SKM-1 treated with dmso at 0.1 percent for 144 hours (cell line): ENCODE measurements around the gene SLC18B1.
A peak's percentile ranks its signal among the peaks of the same experiment; 100 is the strongest.
"Not testable (repeated sequence)": the region's sequence is repeated elsewhere in the genome, so short reads cannot be mapped to it uniquely, and the experiment has no call there.

Experiments
- DNase-seq: peaks from one replicate; lab custom pipeline; 2025; ENCODE audit not compliant: unreplicated experiment; lab: John Stamatoyannopoulos, UW

The SLC18B1 gene

DNA sequence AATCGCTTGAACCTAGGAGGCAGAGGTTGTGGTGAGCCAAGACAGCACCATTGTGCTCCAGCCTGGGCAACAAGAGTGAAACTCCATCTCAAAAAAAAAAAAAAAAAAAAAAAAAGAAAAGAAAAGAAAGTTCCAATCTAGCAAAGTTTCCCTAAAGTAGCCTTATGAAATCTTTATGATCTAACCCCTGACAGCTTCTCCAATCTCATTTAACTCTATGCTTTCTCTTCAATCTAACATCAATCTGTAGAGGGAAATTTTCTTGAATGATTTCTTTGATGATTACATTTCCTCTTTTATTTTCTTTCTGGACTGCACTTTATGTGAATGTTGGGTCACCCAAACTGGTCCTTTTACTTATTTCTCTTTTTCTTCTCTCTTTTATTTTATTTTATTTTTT lies 2.2 kb upstream of the SLC18B1 start:
- DNase-seq, result no peak

DNA sequence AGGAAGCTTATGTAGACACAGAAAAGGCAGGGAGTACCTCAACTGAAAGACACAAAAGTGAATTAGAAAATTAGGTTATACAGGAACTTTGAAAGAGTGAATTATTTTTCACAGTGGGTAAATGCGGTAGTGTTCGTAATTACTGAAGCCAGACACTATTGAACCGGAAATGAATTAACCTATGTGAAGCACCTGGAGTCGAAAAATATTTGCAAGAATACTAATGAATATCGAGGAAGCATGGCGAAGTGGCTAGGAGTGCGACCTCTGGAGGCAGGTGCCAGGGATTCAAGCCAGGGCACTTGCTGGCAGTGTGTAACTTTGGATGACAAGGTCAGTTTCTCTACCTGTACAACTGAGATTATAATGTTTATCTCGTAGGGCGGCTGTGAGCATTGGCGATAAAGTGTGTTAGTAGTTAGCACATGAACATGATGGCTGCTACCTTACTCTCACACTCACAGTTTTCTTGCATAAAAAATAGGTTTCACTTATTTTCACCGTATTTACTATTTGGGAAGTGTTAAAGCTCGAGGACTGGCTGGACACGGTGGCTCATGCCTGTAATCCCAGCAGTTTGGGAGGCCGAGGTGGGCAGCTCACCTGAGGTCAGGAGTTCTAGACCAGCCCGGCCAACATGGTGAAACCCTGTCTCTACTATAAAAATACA lies 567 bp upstream of the SLC18B1 start:
- DNase-seq, result peak; percentile 63

DNA sequence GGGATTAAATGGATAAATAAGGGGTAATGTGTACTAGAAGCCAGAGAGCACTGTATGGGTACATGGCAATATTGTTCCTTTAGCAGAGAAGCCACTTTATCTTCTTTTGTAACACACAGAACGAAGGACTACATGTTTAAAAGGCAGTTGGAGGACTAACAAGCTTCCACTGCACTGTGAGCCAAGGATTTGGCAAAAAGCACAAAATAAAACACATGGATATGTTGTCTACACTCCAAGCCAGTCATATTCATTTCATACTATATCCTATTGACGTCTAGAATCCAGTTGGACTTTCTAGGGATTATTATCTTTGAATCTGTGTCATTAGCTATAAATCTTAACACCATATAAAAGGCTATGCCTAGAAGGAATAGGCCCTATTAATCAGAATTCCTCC lies 3.0 kb downstream of the SLC18B1 start:
- no peak for DNase-seq

DNA sequence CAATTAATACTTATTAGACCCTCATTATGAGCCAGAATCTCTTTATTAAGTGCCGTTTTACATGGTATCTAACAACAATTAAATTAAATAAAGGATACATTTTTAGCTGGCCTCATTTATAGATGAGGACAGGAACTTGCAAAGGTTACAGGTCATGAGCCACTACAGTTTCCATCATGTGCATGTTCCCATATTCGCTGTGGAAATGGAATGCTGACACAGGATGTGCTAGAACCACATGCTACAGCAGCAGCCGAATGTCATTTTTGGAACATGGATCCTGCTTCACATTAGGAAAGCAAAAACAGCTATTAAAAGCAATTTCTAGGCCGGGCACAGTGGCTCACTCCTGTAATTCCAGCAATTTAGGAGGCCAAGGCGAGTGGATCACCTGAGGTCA lies 5.9 kb downstream of the SLC18B1 start:
- no peak for DNase-seq

DNA sequence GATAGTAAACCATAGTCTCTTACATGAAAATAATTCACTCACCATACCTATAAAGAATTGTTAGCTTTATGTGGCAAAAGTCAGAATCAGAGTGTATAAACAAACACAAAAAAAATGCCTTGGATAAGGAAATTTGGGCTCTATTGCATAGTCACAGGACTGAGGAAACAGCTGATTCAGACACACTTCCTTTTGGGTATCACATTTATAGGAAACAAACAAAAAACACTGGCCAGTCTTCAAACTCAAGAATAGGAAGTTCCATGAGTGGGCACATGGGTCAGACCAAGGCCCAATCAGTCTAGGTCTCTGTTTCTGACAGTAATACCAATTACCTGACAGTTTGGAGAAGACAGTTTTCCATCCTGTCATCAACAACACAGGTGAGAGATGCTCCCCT lies 8.0 kb downstream of the SLC18B1 start:
- DNase-seq, result no peak

DNA sequence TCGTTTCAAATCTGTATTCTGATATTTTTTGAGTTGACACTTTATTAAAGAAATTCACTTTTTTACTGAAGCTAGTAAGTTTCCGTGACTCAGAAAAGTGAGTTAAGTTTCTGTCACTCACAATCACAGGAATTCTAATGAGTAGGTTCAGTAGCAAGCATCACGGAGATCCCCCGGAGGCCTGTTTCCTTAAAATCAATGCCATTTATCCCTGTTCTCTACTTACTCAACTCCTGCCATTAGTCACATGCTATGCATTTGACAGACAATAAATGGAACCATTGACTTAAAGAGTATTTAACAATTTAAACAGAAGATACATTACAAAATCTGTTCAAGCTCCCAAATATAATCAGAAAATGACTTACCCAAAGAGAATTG lies 9.1 kb downstream of the SLC18B1 start:
- DNase-seq, result no peak

DNA sequence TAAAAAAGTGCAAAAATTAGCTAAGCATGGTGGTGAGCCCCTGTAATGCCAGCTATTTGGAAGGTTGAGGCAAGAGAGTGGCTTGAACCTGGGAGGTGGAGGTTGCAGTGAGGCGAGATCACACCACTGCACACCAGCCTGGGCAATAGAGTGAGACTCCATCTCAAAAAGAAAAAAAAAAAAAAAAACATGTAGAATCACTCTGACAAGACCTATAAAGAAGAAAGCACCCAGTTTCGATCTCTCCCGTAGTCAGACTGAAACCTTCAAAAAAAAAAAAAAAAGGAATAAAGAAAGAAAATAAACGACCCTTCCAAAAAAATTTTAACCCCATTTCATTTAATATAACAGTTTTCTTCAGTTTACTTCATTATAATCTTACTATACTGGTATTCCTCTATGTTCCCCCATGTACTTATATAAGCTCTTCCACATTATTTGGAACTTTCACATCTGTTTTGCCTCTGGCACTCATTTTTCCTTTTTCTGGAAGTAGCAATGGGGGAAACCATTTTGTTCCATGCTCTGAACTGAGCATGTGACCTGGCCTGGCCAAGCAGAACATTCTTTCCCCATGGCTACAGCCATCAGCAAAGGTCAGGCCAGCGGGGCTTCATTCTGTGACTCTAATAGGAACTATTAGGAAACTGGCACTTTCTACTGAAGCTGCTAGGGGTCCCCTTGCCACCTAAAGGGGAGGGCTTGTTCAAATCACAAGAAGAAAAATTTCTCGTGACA lies 9.6 kb downstream of the SLC18B1 start:
- no peak for DNase-seq

DNA sequence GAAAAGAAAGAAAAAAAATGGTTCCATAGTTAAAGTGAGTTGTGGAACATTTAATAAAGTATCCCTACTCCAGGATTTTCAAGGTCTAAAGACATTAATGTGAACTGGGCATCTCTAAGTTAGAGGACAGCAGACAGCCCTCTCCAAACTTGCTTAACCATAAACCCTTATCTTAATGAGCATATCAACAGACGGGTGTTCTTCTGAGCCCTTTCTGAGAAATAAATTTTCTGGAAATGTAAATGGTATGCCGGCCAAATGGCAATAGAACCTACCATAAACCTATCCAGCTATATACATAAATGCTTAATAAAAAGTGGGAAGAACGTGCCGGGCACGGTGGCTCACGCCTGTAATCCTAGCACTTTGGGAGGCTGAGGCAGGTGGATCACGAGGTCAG lies 12.5 kb downstream of the SLC18B1 start:
- DNase-seq, result no peak

DNA sequence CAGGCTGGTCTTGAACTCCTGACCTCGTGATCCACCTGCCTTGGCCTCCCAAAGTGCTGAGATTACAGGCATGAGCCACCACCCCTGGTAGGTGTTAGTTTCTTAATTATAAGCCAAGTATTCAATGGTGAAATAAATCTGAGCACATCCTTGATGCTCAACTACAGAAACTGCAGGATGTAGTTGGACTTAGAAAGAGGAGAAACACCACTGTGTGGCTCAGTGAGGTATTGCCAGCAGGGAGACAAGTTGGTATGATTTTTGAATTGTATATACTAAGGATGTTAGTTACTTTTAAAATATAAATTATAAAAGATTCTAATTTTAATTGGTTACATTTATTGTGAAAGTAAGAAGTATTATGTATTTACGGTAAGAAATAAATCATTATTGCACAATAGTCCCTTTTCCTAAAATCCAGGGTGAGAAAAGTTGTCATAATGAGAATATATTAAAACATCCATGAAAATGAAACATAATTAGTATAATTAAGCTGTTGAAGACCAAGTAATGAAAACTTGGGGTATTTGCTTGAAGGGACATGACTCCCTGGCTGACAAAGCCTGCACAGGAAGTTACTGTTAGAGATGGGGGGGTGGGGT lies 17.6 kb downstream of the SLC18B1 start:
- no peak for DNase-seq

DNA sequence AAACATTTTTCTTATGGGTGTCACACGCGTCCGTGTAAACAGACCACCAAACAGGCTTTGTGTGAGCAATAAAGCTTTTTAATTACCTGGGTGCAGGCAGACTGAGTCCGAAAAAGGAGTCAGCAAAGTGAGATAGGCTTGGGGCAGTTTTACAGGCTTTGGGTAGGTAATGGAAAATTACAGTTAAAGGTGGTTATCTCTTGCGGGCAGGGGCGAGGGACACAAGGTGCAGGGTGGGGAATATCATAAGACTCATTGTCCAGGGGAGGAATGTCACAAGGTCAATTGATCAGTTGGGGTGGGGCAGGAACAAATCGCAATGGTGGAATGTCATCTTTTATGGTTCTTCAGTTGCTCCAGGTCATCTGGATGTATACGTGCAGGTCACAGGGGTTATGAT lies 20.6 kb downstream of the SLC18B1 start:
- DNase-seq, result not testable (repeated sequence)

DNA sequence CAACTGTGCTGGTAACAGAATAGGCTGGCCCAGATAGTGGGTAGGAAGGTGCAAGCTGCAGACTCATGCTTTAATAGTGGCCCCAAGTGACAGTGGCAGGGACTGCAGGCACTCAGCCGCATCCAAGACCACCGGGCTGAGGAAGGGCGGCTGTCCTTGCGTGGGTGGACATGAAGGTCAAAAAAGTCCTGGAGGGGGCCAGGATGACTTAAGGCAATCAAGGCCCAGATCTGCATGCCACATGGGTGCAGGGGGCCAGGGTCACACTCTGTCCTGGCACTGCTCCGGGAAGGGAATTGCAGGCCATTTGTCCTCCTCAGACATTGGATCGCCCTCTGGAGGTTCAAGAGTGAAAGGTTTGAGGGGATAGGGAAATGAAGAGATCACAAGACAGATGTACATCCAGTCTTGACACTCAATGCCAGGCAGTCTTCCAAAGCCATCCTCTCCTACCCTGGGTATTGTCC lies 30.4 kb downstream of the SLC18B1 start:
- peak; percentile 77 for DNase-seq

DNA sequence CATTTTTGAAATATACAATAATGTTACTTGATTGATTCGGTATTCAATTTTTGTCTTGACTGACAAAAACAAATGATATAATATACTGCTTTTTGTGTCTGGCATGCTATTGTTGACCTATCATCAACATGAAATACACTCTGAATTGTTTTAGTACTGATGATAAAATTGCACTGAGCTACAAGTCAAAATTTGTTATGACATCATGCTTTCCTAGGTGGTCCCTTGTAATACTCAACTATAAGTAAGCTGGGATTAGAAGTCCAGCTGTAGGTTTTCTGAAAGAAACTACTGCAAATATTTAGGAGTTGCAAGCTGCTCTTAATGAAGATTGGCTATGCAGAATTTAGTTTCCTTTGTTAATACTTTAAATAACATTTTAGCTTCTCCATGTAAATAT lies 32.9 kb downstream of the SLC18B1 start:
- no peak for DNase-seq

DNA sequence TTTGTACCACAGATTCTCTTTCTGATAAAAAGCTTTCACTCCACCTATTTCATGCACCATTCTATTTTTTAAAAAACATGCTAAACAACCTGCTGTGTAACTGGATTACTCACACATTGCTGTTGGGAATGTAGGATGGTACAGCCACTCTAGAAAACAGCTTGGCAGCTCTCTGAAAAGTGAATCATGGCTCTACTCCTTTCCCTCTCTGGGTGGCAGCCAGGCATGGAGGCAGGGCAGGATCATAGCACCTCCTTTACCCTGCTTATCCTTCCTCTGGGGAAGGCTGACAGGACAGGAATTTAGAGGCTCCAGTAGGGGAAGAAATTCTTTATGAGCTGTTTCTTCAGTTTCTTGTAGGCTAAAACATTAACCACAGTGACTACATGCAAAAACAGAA lies 34.1 kb downstream of the SLC18B1 start:
- no peak for DNase-seq

DNA sequence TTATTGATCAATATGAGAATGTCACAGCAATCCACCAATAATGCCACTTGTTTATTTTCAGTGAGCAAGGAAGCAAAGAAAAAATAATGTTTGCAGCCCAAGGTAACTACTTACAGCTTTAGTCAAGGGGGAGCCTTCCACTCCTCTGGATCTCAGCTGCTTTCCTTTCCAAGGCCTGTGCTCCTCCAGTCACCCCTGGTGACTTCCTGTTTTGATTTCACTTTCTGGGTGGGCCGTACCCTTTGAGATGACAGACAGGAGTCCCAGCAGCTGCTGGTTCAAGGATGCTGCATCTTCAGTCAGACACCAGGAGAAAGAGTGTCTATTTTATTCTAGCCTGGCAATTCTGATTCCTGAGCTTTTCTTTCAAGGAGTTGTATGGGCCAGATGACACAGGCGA lies 35.2 kb downstream of the SLC18B1 start:
- DNase-seq, result no peak

DNA sequence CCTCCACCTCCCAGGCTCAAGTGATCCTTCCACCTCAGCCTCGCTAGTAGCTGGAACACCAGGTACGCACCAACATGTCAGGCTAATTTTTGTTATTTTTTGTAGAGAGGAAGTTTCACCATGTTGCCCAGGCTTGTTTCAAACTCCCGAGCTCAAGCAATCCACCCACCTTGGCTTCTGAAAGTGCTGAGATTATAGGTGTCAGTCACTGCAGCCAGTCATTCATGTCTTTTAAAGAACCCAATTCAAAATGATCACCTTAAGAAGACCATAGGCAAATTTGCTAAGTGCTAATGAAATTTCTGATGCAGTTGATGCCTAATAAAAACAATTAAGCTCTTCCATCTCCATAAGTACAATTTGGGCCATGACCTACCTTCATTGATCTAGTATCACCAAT lies 38.2 kb downstream of the SLC18B1 start:
- DNase-seq, result no peak

DNA sequence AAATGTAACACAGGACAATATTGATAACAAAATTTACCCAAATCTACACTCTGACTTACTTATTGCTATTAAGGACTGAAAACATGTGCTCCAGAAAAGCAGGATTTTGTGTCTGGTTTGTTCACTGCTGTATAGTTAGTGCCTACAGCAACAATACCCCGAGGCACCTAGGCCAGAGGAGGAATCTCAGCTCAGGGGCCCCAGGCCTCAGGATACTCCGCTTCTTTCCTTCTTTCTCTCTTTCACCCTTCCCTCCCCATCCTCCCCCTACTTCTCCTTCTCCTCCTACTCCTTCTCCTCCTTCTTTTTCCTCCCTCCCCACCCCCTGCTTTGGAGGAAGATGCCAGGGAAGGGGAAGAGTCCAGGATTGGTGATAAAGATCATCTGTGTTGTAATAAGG lies 39.7 kb downstream of the SLC18B1 start:
- DNase-seq, result no peak

DNA sequence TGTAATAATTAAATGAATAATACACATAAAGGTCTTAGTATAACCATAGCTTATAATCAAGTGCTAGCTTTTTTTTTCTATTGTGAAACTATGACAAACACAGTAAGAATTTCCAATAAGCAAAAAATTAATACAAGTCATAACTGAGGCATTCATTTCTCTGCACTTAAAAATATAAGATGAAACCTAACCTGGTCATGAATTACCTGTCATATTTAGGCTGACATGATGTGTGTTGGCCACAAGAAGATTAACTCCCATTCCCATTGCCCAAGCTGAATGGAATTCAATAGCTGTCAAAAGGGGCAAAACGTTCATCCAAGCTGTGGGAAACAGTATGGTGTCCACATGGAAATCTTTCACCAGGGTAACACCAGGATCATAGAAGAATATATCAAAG lies 46.2 kb downstream of the SLC18B1 start:
- DNase-seq, result no peak

DNA sequence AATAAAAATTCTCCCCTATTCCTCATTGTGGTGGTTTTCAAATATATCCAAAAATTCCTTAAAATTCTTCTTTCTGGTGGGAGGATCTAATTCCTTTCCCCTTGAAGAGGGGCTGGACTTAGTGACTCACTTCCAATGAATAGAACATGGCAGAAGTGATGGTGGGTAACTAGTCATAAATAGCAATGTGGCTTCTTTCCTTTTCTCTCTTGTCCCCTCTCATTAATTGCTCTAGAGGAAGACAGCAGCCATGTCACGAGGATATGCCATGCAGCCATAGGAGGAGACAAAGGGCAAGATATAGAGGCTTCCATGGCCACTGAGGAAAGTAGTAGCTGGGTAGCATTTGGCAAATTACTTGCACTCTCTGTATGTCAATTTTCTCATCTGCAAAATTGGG lies 46.6 kb downstream of the SLC18B1 start:
- no peak for DNase-seq

DNA sequence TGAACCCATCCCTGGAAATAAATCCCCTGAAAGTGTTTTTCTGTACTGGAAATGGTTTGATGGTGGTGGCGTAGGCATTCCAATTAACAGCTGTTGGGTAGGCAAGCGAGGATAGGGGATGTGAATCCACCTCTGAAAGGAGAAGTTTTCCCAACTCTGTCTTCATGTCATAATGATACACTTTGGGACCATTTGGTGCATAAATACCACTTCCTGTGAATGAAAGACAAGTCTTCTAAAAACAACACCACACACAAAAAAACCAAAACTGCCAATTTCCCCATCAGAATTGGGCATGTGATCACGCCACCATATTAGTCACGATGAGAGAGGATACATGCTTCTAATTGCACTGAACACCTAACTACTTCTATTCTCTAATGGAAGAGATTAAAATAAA lies 47.1 kb downstream of the SLC18B1 start:
- no peak for DNase-seq

DNA sequence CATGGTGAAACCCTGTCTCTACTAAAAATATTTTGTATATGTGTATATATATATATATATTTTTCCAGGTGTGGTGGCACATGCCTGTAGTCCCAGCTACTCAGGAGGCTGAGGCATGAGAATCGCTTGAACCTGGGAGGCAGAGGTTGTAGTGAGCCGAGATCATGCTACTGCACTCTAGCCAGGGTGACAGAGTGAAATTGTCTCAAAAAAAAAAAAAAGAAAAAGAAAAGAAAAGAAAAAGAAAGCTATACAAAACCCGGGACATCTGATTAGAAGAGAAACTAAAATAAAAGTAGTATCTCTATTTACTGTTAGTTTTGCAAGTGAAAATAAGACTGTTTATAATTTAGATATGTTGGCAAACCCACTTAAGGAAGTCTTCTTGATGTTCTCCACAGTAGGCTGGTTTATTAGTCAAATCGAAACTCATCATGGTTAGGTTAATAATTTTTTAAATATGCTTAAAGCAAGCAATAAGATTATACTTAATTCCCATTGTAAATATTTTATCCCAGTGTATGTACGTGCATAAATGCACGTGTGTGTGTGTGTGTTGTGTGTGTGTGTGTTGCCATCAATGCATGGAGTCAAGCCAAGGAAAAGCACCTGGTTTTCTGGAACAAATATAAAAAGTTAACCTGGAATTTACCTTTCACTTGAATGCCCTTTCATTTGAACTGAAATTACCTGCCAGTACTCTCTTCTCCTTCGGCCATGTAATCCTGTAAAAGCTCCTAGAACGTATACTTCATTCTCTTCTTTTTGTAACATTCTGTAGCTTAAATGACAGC lies 47.8 kb downstream of the SLC18B1 start:
- no peak for DNase-seq

DNA sequence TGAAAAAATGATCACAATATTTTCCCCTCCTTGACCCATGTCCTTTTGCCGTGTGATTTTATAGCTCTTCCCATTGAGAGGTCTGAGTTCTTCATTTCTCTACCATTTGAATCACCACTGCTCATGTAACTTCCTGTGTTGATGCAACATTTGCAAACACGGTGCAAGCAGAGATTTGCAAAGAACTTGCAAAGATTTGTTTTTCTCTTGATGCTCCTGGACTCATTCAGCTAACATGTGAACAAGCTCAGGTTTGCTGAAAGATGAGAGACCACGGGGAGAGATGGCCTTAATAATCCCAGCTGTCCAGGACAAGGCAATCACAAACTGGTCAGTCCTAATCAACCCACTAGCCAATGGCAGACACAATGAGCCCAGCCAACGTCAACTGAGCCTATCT lies 49.3 kb downstream of the SLC18B1 start:
- peak; percentile 46 for DNase-seq

DNA sequence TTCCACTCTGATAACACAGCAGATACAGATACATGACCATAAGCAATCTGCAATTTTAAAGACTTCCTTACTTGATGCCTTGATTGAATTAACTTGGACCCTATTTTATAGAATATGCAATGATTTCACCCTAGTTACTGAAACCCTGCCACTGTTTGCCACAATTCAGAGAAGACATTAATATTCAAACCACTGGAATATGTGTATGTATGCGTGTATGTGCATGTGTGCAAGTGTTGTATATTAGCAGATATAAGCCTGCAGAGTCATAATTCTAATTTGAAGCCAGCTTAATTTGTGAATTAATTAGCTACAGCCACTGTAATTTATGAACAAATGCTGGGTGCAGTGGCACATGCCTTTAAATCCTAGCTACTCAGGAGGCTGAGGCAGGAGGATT lies 50.0 kb downstream of the SLC18B1 start:
- no peak for DNase-seq
